K562 (cell line): ENCODE results near the gene ARHGEF26. TPM values are rescaled to one million over a fixed set of nuclear protein-coding genes. Genes with fewer than 3 reads are reported as not detected.

Source experiments
- ATAC-seq: fragments of 200-7000 bp; cut with Tn5 transposase; 3 replicates; pipeline ENCODE4 v1.9.1; 2020; ENCODE audit warnings: moderate library complexity
- BruUV-seq: library from RNA; stranded (reverse); fragments of 400-500 nt; replicated peaks from 2 replicates; lab custom pipeline; 2021; lab: Mats Ljungman, UMichigan
- CTCF ChIA-PET: fragments of 300-600 bp; formaldehyde crosslinking; extraction: SDS; loops from one replicate; lab custom pipeline; 2021; ENCODE audit warnings: low intra/inter-chr PET ratio; lab: Yijun Ruan, JAX
- POLR2A ChIA-PET: fragments of 300-600, 350-650 bp; sonication (Branson Sonifier 250); formaldehyde crosslinking; extraction: SDS; loops from one replicate; lab custom pipeline; 2021; ENCODE audit warnings: antibody characterized with exemption, inconsistent platforms; lab: Yijun Ruan, JAX
- DNase-seq, 4 experiments: peaks; one replicate each; pipeline versions ENCODE4 v3.0.0 to v3.0.0-alpha.2; 2011 to 2018; ENCODE audit warnings: low spot score in 3 of 4, mixed read lengths in 3 of 4; ENCODE audit errors: extremely low read depth in 1 of 4
- FAIRE-seq: peaks from 2 replicates; lab custom pipeline; 2011; peaks lifted over from hg19 to GRCh38; lab: Jason Lieb, UNC
- H2AFZ ChIP-seq: 2 replicates; pipeline ENCODE4 v1.6.0; 2011; ENCODE audit warnings: low read depth, low read length, control low read depth, inconsistent platforms
- H3K27ac ChIP-seq: fragments of 200-600 bp; 3 replicates; pipeline ENCODE4 v1.8.0; 2011; ENCODE audit warnings: low read depth, mild to moderate bottlenecking, control low read depth, inconsistent platforms, low read length, moderate library complexity, mixed read lengths; ENCODE audit errors: extremely low read depth
- H3K27me3 ChIP-seq, 2 experiments: fragments of 300-600 bp in 1 of 2; 2 replicates in 1 of 2; 3 replicates in 1 of 2; pipeline versions ENCODE4 v1.6.0 to v1.8.0; 2011; ENCODE audit warnings: inconsistent platforms in 2 of 2, low read length in 2 of 2, mild to moderate bottlenecking in 1 of 2, mixed read lengths in 1 of 2, moderate library complexity in 1 of 2; ENCODE audit not compliant: control insufficient read depth in 2 of 2, insufficient read depth in 2 of 2
- H3K36me3 ChIP-seq: fragments of 300-600 bp; 3 replicates; pipeline ENCODE4 v1.8.0; 2011; ENCODE audit warnings: mild to moderate bottlenecking, low read length, inconsistent platforms; ENCODE audit not compliant: control insufficient read depth, insufficient read depth
- H3K4me1 ChIP-seq, 2 experiments: fragments of 200-600 bp in 1 of 2; replicated peaks in 1 of 2; 2 replicates in 1 of 2; 3 replicates in 1 of 2; pipeline versions ENCODE4 v1.5.1 to v1.8.0; 2011; ENCODE audit warnings: inconsistent platforms in 2 of 2, low read length in 2 of 2, mild to moderate bottlenecking in 1 of 2, mixed read lengths in 1 of 2, moderate library complexity in 1 of 2; ENCODE audit not compliant: control insufficient read depth in 2 of 2, insufficient read depth in 2 of 2
- H3K4me2 ChIP-seq: 2 replicates; pipeline ENCODE4 v1.6.1; 2011; ENCODE audit warnings: low read length, control low read depth, inconsistent platforms, mixed read lengths; ENCODE audit not compliant: insufficient read depth
- H3K4me3 ChIP-seq: fragments of 200-600 bp; sonication (generic), shearing (Covaris generic); 2 replicates; pipeline ENCODE4 v1.5.1; 2016; ENCODE audit warnings: control low read depth, inconsistent platforms
- H3K79me2 ChIP-seq: fragments of 200-600 bp; 3 replicates; pipeline ENCODE4 v1.8.0; 2011; ENCODE audit warnings: low read length, inconsistent platforms; ENCODE audit not compliant: control insufficient read depth, insufficient read depth
- H3K9ac ChIP-seq, 2 experiments: 2 replicates each; pipeline versions ENCODE4 v1.6.0 to v1.6.1; 2011; ENCODE audit warnings: low read depth in 2 of 2, low read length in 2 of 2, control low read depth in 1 of 2, inconsistent platforms in 1 of 2, mild to moderate bottlenecking in 1 of 2, mixed read lengths in 1 of 2; ENCODE audit not compliant: insufficient read depth in 1 of 2
- H3K9me1 ChIP-seq: one replicate; pipeline ENCODE4 v1.6.0; 2011; ENCODE audit warnings: inconsistent platforms, mild to moderate bottlenecking, low read length, moderate library complexity; ENCODE audit not compliant: control insufficient read depth, insufficient read depth
- H3K9me3 ChIP-seq: replicated peaks from 2 replicates; pipeline ENCODE4 v1.5.1; 2011; ENCODE audit warnings: low read depth, low read length, inconsistent platforms; ENCODE audit not compliant: control insufficient read depth, insufficient read depth
- H4K20me1 ChIP-seq: replicated peaks from 2 replicates; pipeline ENCODE4 v1.6.1; 2011; ENCODE audit warnings: low read length, inconsistent platforms, mixed read lengths; ENCODE audit not compliant: control insufficient read depth, insufficient read depth
- FOXP1 ChIP-seq: sonication (generic); formaldehyde crosslinking; IDR thresholded peaks from 2 replicates; pipeline ENCODE4 v1.8.0; 2022; ENCODE audit warnings: mild to moderate bottlenecking, missing genetic modification reagents
- GABPA ChIP-seq: fragments of 200-800 bp; sonication (Bioruptor generic); conservative IDR thresholded peaks from 2 replicates; pipeline ENCODE4 v1.6.1; 2016; ENCODE audit warnings: low read depth, missing genetic modification characterization, missing compliant biosample characterization
- GABPB2 ChIP-seq: fragments of 250-450 bp; sonication (Bioruptor Pico); conservative IDR thresholded peaks from 2 replicates; pipeline ENCODE4 v1.5.1; 2021; ENCODE audit warnings: mild to moderate bottlenecking
- RBM22 ChIP-seq: fragments of 200-400 bp; formaldehyde crosslinking; IDR thresholded peaks from 2 replicates; pipeline ENCODE4 v1.6.1; 2018; ENCODE audit warnings: low read length, low read depth; ENCODE audit not compliant: poor library complexity, severe bottlenecking
- XRCC4 ChIP-seq: IDR thresholded peaks from one replicate; pipeline ENCODE4 v1.6.1; 2011; ENCODE audit not compliant: insufficient read depth, insufficient read length; ENCODE audit errors: extremely low read depth
- ZBTB17 ChIP-seq: fragments of 450-650 bp; formaldehyde crosslinking; IDR thresholded peaks from 2 replicates; pipeline ENCODE4 v1.4.0; 2020; ENCODE audit warnings: mild to moderate bottlenecking
- ZNF263 ChIP-seq: sonication (generic); formaldehyde crosslinking; IDR thresholded peaks from 2 replicates; pipeline ENCODE4 v1.8.0; 2022; ENCODE audit warnings: mild to moderate bottlenecking, missing genetic modification reagents, borderline replicate concordance
- ZNF655 ChIP-seq: fragments of 250-450 bp; sonication (Bioruptor Pico); IDR thresholded peaks from 2 replicates; pipeline ENCODE4 v1.5.0; 2021
- ZSCAN29 ChIP-seq: fragments of 450-650 bp; IDR thresholded peaks from 2 replicates; pipeline ENCODE4 v1.6.1; 2017
- WGBS: fragments of 100-300 bp; shearing (Covaris generic); methylation state at CpG from one replicate; pipeline ENCODE4 v1.1.6; 2016; ENCODE audit warnings: low coverage, mixed read lengths; ENCODE audit not compliant: insufficient coverage; ENCODE audit errors: missing lambda C conversion rate; 5-methylcytosine and 5-hydroxymethylcytosine counted together
- in situ Hi-C: fragments of 300-500 bp; cut with MboI; formaldehyde crosslinking; loops from 4 replicates; pipeline ENCODE4 v1.15.0; 2018; ENCODE audit warnings: inconsistent platforms, mixed read lengths
- intact Hi-C: fragments of 100-400 bp; cut with micrococcal nuclease; formaldehyde crosslinking; loops from 2 replicates; pipeline ENCODE4 v1.14.2; 2022
- polyA plus RNA-seq, 8 experiments: library from polyadenylated mRNA; depleted of rRNA in 4 of 8; stranded (reverse) in 5 of 8; unstranded in 3 of 8; fragments of >200 nt; fragmentation: Nextera tagmentation in 2 of 8; fragmentation: Illumina TruSeq in 1 of 8; extraction: Ambion mirVana in 2 of 8; extraction: Trizol in 1 of 8; gene quantifications; 2 replicates each; pipeline versions ENCODE4 v1.2.1 to v1.2.3, GENCODE V29; 2011 to 2014; ENCODE audit warnings: inconsistent platforms in 1 of 8, missing spikeins in 1 of 8
- total RNA-seq, 7 experiments: library from RNA; depleted of rRNA in 6 of 7; stranded (reverse); fragments of >200 nt in 6 of 7; fragmentation: Illumina TruSeq in 2 of 7; extraction: Trizol in 2 of 7; gene quantifications; 2 replicates each; pipeline versions ENCODE4 v1.2.1 to v1.2.3, GENCODE V29; 2011 to 2021; ENCODE audit warnings: low replicate concordance in 1 of 7
- TF ChIP-seq, protein P1 (sequence below): fragments of 250-450 bp; sonication (Bioruptor Pico); IDR thresholded peaks from 2 replicates; pipeline ENCODE4 v1.5.0; 2022; ENCODE audit warnings: mild to moderate bottlenecking

Gene ARHGEF26
- total and polyA plus RNA-seq, 9 of the 15 experiments (the other 6 are each of a cell fraction or from before 2014, with no cell fraction given): 0.01 to 0.11 (median 0.04) TPM; not detected in 2

GRCh38 chr3:154254527-154254926 is 133.3 kb downstream of the ARHGEF26 start:
- no peaks in the 10 kb centered on the region for H3K9me1 ChIP-seq
- intact Hi-C loops (loop anchor here (5.0 kb wide), 2 partner anchors 652 to 1227 kb away; no protein-coding TSS in a partner anchor), in situ Hi-C loops (loop anchor here (10.0 kb wide), 1 partner anchor 1230 kb away; no protein-coding TSS in a partner anchor)
- ChIA-PET POLR2A (no interaction called here), CTCF (no interaction called here)
- no TSS peak for BruUV-seq
- H3K79me2 ChIP-seq: no peaks in the 10 kb centered on the region
- no peak overlapping the region for H3K4me2 ChIP-seq
- no peaks in the 10 kb centered on the region for H3K4me1 ChIP-seq
- DNase-seq (no peak), FAIRE-seq (no peak), ATAC-seq (no peak)
- TF ChIP-seq GABPB2 (CRISPR knock-in tag) (no peak), ZNF655 (no peak), GABPA (tag) (no peak), ZBTB17 (CRISPR knock-in tag) (no peak), XRCC4 (no peak), FOXP1 (CRISPR knock-in tag) (no peak), ZSCAN29 (no peak), RBM22 (no peak), ZNF263 (CRISPR knock-in tag) (no peak)
- TF ChIP-seq, protein P1, sequence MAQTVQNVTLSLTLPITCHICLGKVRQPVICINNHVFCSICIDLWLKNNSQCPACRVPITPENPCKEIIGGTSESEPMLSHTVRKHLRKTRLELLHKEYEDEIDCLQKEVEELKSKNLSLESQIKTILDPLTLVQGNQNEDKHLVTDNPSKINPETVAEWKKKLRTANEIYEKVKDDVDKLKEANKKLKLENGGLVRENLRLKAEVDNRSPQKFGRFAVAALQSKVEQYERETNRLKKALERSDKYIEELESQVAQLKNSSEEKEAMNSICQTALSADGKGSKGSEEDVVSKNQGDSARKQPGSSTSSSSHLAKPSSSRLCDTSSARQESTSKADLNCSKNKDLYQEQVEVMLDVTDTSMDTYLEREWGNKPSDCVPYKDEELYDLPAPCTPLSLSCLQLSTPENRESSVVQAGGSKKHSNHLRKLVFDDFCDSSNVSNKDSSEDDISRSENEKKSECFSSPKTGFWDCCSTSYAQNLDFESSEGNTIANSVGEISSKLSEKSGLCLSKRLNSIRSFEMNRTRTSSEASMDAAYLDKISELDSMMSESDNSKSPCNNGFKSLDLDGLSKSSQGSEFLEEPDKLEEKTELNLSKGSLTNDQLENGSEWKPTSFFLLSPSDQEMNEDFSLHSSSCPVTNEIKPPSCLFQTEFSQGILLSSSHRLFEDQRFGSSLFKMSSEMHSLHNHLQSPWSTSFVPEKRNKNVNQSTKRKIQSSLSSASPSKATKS: no peak
- no peaks in the 10 kb centered on the region for H3K27me3 ChIP-seq
- no peak overlapping the region for H3K4me3 ChIP-seq
- no peak overlapping the region for H3K9ac ChIP-seq
- H2AFZ ChIP-seq: no peak overlapping the region
- peaks cover 19% of the 10 kb centered on the region; the same call in 2 of the 3 replicates for H3K36me3 ChIP-seq
- H3K27ac ChIP-seq: no peak overlapping the region
- 50% methylated on average over 8 of the region's 8 CpGs for WGBS
- H4K20me1 ChIP-seq: no peaks in the 10 kb centered on the region
- H3K9me3 ChIP-seq: no peaks in the 10 kb centered on the region
